Right ventricle myocardium superior (tissue), 1 donor: ENCODE data around the gene DEF6. TPM values are rescaled to one million over a fixed set of nuclear protein-coding genes. Genes with fewer than 3 reads are reported as not detected.

Experiments
- ATAC-seq: fragments of 200-7000 bp; cut with Tn5 transposase; one replicate; pipeline ENCODE4 v1.9.1; 2020; ENCODE audit warnings: mild to moderate bottlenecking; ENCODE audit not compliant: poor library complexity
- DNase-seq: peaks from one replicate; pipeline ENCODE4 v3.0.0-alpha.2; 2020
- intact Hi-C: fragments of 100-400 bp; cut with DNase I; formaldehyde crosslinking; loops from one replicate; pipeline ENCODE4 v1.11.2; 2022
- total RNA-seq: library from RNA; stranded (reverse); fragmentation: NEBNext Ultra II Directional; extraction: Animal tissue kit (Norgen Biotek cat#: 25700); gene quantifications from one replicate; pipeline ENCODE4 v1.2.1, GENCODE V29; 2021
- donor health status: DM: no; HTN: yes; CAD: no; lungs with severe emphysema.

DEF6 gene
- total RNA-seq, 1 donor from 2014 or later, result 0.97 TPM

DNA sequence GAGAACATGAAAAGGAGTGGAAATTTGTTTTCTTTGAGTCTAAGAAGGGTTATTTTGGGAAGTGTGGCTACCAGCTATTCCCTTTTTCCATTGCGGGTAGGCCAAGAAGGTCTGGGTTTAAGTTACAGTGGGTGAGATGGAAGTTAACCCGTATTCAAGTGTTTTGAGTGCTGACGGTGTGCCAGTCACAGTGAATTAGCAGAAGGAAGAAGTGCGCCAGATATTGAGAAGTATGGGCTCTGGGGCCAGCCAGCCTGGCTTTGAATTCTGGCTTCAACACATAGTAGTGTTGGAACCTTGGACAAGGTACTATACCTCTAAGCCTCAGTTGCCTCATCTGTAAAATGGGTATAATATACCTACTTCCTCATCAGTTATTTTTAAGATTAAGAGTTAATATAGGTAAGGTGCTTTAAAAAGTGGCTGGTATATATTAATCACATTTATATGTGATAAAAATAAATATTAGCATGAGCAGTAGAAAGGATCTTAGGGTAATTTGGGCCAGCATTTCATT, 21.8 kb upstream of the DEF6 start:
- DNase-seq (no peak), ATAC-seq (peak; percentile 13)

DNA sequence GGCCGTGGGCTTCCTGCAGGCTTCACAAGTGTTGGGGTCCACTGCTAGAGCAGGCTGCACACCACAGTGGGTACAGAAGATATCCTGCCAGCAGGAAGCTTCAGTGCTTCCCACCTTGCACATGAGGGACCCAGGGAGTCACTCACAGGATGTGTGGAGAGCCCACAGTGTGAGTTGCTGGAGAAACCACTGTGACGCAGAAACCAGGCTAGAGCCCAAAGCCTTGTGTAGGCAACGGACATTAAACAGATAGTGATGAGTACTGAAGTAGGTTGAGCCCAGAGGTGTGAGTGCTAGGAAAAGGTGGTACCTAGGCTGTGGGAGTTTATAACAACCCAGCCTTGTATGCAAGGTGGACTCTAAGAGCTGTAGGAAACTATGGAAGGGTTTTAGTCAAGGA, 18.9 kb upstream of the DEF6 start:
- DNase-seq (no peak), ATAC-seq (peak; percentile 14)
- intact Hi-C loops, result no loop called here

More for the DNA sequence above, 21.8 kb upstream of the DEF6 start:
- intact Hi-C loops, result no loop called here

- DNase-seq, result no peak
- peak; percentile 37 for ATAC-seq
- intact Hi-C loops, result no loop called here
Measured at GRCh38 chr6:35280903-35281302, 16.7 kb upstream of the DEF6 start.

DNA sequence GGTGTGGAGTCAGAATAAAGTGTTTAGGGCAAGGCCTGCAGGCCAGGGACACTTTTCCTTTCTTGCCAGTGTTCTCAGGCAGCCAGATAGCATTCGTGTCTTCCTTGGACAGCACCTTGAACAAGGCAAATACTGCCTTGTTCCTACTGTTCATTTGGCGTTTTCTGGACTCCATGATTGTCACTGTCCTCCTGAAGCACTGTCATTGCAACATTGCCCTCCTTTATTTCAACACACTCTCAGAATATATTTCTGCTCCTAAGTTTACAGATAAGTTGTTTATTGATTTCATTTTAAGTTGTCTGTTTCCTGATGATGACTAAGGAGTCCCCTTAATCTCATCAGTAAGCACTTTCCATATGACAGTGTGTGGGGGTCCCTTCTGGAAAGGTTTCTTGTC, 15.1 kb upstream of the DEF6 start:
- intact Hi-C loops, result no loop called here
- ATAC-seq, result no peak

GRCh38 chr6:35283361-35283760, 14.3 kb upstream of the DEF6 start:
- intact Hi-C loops, result no loop called here
- no peak for ATAC-seq

More for the DNA sequence above, 15.1 kb upstream of the DEF6 start:
- DNase-seq, result no peak

GRCh38 chr6:35287671-35288396, 9.8 kb upstream of the DEF6 start:
- no peak for ATAC-seq
- DNase-seq, result no peak
- intact Hi-C loops, result no loop called here

More at GRCh38 chr6:35283361-35283760, 14.3 kb upstream of the DEF6 start:
- no peak for DNase-seq

GRCh38 chr6:35288834-35289233, 8.8 kb upstream of the DEF6 start:
- intact Hi-C loops, result no loop called here
- DNase-seq (no peak), ATAC-seq (no peak)

DNA sequence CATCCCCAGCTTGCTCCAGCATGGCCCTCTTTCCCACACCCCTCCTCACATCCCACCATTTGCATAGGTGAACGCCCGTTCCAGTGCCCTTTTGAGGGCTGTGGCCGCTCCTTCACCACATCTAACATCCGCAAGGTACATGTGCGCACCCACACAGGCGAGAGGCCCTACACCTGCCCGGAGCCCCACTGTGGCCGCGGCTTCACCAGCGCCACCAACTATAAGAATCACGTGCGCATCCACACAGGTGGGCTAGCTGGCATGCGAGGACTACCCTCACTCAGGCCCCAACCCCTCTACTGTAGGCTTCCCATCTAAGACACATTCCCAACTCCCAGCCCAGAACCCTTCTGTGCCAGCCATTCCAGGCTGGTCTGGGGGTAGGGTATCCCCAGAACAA, 6.1 kb upstream of the DEF6 start:
- intact Hi-C loops, result loop anchor here (5.0 kb wide), 1 partner anchor 36 kb away; no protein-coding TSS in a partner anchor
- no peak for ATAC-seq
- DNase-seq, result no peak

- intact Hi-C loops, result loop anchor here (5.0 kb wide), 1 partner anchor 35 kb away; no protein-coding TSS in a partner anchor
- no peak for DNase-seq
- ATAC-seq, result no peak
Measured at GRCh38 chr6:35292494-35292893, 5.1 kb upstream of the DEF6 start.

GRCh38 chr6:35293681-35294080, 3.9 kb upstream of the DEF6 start:
- DNase-seq (no peak), ATAC-seq (no peak)
- intact Hi-C loops, result loop anchor here (5.0 kb wide), 1 partner anchor 34 kb away; no protein-coding TSS in a partner anchor

DNA sequence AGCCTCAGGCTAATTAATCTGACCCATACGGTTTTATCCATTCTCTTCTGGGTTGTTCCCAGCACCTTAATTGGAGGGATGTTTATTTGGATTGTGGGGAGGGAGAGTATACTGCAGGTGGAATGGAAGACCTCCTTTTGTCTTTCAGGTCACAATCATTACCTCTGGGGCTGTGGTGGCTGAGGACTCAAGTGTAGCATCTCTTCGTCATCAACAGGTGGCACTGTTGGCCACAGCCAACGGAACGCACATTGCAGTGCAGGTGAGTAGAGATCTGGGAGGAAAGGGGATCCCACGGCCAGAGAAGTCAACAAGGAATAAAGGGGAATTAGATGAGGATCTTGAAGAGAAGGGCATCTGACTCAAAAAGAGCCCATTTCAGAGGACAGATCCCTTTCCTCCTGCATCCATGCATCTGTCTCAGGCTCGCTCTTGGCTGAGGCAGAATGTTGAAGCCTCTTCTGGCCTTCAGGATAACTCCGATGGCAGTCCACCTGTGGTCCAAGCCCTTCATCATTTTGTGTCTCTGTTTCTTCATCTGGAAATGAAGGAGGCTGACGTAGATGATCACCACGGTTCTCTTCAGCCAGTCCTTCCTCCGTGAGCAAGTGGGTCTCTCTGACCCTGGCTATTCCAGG, 3.2 kb upstream of the DEF6 start:
- ATAC-seq (peak; percentile 36), DNase-seq (peak; percentile 64)
- intact Hi-C loops, result loop anchor here (5.0 kb wide), 1 partner anchor 33 kb away; no protein-coding TSS in a partner anchor

DNA sequence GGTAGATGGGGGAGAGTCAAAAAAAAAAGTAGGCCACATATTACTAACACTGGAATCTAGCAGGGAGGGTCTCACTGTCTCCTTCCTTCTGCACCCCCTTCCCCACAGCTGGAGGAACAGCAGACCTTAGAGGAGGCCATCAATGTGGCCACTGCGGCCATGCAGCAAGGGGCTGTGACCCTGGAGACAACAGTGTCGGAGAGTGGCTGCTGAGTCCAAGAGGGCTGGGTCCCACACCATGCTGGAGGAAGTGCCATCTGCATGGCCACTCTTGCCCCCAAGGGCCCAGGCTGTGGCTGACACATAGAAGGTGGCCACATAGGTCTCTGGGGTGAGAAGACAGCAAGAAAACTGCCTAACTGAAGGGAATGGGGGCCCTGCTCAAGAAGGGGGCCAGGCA, 2.6 kb upstream of the DEF6 start:
- intact Hi-C loops, result no loop called here
- no peak for ATAC-seq
- no peak for DNase-seq

- intact Hi-C loops, result no loop called here
Measured at GRCh38 chr6:35295521-35296315, 1.9 kb upstream of the DEF6 start.

DNA sequence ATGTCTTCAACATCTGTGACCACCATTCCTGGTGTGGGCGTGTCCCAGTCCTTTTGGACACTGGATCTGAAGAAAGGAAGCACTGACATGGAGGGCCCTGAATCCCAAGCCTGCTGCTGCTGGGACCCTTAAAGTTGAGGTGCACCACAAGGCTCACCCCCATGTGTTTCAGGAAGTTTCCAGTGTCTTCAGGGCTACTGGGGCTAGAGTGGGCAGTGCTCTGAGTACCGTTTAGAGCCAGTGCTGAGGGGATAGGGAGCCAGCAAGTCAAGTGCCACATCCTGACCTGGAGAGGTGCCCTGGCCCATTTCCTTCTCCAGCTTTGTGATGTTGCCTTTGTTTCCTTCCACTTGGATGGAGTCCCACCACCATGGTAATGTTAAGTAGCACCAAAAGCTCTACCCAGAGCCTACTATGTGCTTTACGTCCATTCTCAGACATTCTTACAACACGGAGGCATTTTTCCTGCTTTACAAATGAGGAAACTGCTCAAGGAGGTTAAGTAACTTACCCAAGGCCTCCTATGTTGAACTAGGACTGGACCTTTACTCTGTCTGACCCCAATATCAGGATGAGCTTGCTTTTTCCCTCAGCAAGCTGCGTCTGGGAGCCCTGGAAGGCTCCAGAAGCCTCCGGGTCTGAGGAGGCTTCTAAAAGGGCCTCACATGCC, 552 bp upstream of the DEF6 start:
- intact Hi-C loops, result no loop called here
- ATAC-seq, result peak; percentile 5

More at GRCh38 chr6:35295521-35296315, 1.9 kb upstream of the DEF6 start:
- peak; percentile 37 for ATAC-seq
- peak; percentile 61 for DNase-seq

DNA sequence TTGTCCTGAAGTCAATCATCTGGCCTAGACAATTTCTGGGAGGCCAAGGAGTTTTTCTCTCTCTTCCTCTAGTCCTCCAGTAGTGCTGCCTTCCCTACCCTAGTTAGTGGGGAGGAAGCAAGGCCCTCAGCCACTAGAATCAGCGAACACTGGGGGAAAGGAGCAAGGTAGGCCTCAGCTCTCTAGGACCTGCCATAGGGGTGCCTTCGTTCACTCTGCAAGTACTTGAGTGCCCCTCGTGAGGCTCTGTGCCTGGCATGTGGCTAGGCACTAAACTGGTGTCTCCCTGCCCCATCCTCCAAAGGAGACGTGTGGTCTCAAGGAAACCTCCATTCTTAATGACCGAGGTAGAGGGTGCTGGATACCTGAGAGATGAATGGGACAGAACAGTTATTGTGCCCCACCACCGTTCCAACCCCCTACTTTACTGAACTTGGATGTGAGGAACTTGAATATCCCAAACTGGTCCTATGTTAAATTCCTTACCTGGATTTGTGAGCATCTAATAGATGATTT, 1.1 kb downstream of the DEF6 start:
- ATAC-seq, result no peak
- intact Hi-C loops, result no loop called here
- DNase-seq, result no peak

More for the DNA sequence above, 552 bp upstream of the DEF6 start:
- DNase-seq, result no peak

DNA sequence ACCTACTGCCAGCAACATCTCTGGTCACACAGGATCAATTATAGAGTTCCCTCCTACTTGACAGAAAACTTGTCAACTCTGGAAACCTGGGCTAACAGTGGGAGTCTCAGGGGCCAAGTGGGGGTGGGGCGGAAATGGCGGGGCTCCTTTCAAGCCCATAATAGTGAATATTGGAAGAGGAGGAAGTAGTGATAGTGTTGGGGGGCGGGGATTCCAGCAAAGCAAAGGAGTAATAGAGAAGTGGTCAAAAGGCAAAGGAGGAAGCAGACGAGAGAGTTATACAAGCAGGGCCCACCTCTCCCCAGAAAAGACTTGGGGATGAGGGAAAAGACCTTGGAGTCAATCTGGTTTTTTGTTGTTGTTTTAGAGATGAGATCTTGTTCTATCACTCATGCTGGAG, 2.1 kb downstream of the DEF6 start:
- intact Hi-C loops, result no loop called here
- no peak for DNase-seq
- no peak for ATAC-seq

DNA sequence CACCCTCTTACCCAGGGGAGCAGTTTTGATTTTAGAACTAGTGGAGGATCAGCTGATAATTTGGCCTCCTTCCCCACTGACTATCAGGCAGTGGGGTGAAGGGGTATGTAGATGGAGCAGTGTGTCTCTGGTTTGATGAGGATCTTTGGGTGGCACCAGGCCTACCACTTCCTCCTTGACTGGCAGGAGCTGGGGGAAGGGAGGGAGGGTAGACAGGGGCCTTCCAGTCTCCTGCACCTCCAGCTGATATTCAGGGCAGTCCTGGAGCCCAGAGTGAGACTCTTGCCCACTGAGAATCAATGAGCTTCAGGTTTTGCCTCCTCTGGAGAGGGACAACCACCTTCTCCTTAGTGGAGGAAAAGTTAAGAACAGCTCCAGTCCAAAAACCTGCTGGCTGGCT, 3.2 kb downstream of the DEF6 start:
- no peak for ATAC-seq
- intact Hi-C loops, result no loop called here
- DNase-seq, result no peak

- intact Hi-C loops, result no loop called here
- peak; percentile 54 for ATAC-seq
- DNase-seq, result peak; percentile 62
Measured at GRCh38 chr6:35302604-35303241, 5.1 kb downstream of the DEF6 start.
